GM23338 (cell line): ENCODE results near the gene IL1RAPL2. TPM values are rescaled to one million over a fixed set of nuclear protein-coding genes. Genes with fewer than 3 reads are reported as not detected.

Experiments
- ATAC-seq: fragments of 200-7000 bp; cut with Tn5 transposase; 3 replicates; pipeline ENCODE4 v1.9.1; 2020
- DNase-seq: peaks from one replicate; pipeline ENCODE4 v3.0.0-alpha.2; 2015; ENCODE audit warnings: low spot score
- H2AFZ ChIP-seq: fragments of 200-600 bp; sonication (generic); 2 replicates; pipeline ENCODE4 v1.8.0; 2016; ENCODE audit warnings: antibody characterized with exemption, mild to moderate bottlenecking, moderate library complexity
- H3F3A ChIP-seq: fragments of 200-600 bp; sonication (generic); replicated peaks from 2 replicates; pipeline ENCODE4 v1.8.0; 2017; ENCODE audit warnings: antibody characterized with exemption, mixed run types, low read depth
- H3K27ac ChIP-seq: fragments of 200-600 bp; sonication (generic); 2 replicates; pipeline ENCODE4 v1.6.1; 2016; ENCODE audit warnings: low read depth
- H3K27me3 ChIP-seq: fragments of 200-600 bp; sonication (generic); 2 replicates; pipeline ENCODE4 v1.8.0; 2016; ENCODE audit warnings: mild to moderate bottlenecking, mixed run types, moderate library complexity; ENCODE audit not compliant: insufficient read depth
- H3K36me3 ChIP-seq: fragments of 200-600 bp; sonication (generic); 2 replicates; pipeline ENCODE4 v1.8.0; 2016; ENCODE audit warnings: mild to moderate bottlenecking; ENCODE audit not compliant: insufficient read depth
- H3K4me1 ChIP-seq: fragments of 200-600 bp; sonication (generic); 2 replicates; pipeline ENCODE4 v1.8.0; 2016; ENCODE audit warnings: mild to moderate bottlenecking, moderate library complexity; ENCODE audit not compliant: insufficient read depth
- H3K4me2 ChIP-seq: fragments of 200-600 bp; sonication (generic); 2 replicates; pipeline ENCODE4 v1.7.1; 2017; ENCODE audit warnings: mixed run types
- H3K4me3 ChIP-seq: fragments of 200-600 bp; sonication (generic); 2 replicates; pipeline ENCODE4 v1.6.1; 2016; ENCODE audit warnings: mixed run types
- H3K79me2 ChIP-seq: fragments of 200-600 bp; sonication (generic); replicated peaks from 2 replicates; pipeline ENCODE4 v1.8.0; 2017; ENCODE audit warnings: mild to moderate bottlenecking; ENCODE audit not compliant: insufficient read depth
- H3K9me2 ChIP-seq: fragments of 200-600 bp; sonication (generic); 2 replicates; pipeline ENCODE4 v1.8.0; 2017; ENCODE audit not compliant: insufficient read depth
- H4K20me1 ChIP-seq: fragments of 200-600 bp; sonication (generic); replicated peaks from 2 replicates; pipeline ENCODE4 v1.8.0; 2017; ENCODE audit warnings: mild to moderate bottlenecking; ENCODE audit not compliant: insufficient read depth
- H3K27ac Mint-ChIP-seq: 2 replicates; pipeline ENCODE4 v1.8.0; 2020; ENCODE audit warnings: inconsistent platforms, mild to moderate bottlenecking, moderate library complexity, mixed read lengths
- H3K27me3 Mint-ChIP-seq: 3 replicates; pipeline ENCODE4 v1.8.0; 2022; ENCODE audit warnings: low read depth, mild to moderate bottlenecking, moderate library complexity, mixed read lengths, inconsistent platforms; ENCODE audit not compliant: insufficient read depth, poor library complexity
- H3K36me3 Mint-ChIP-seq: 3 replicates; pipeline ENCODE4 v1.8.0; 2021; ENCODE audit warnings: low read depth, mild to moderate bottlenecking, inconsistent platforms, moderate library complexity, mixed read lengths
- H3K4me1 Mint-ChIP-seq: 3 replicates; pipeline ENCODE4 v1.8.0; 2020; ENCODE audit warnings: mild to moderate bottlenecking, inconsistent platforms, mixed read lengths
- H3K4me3 Mint-ChIP-seq: 3 replicates; pipeline ENCODE4 v1.8.0; 2021; ENCODE audit warnings: moderate library complexity, mild to moderate bottlenecking, inconsistent platforms, mixed read lengths
- H3K9me3 Mint-ChIP-seq: 3 replicates; pipeline ENCODE4 v1.8.0; 2020; ENCODE audit warnings: moderate library complexity, mild to moderate bottlenecking, inconsistent platforms, mixed read lengths
- CREB1 ChIP-seq: fragments of 250-450 bp; sonication (Bioruptor Pico); IDR thresholded peaks from 2 replicates; pipeline ENCODE4 v1.5.0; 2020; ENCODE audit warnings: low read depth, mild to moderate bottlenecking, moderate library complexity
- CTCF ChIP-seq, 2 experiments: fragments of 200-600 bp in 1 of 2; sonication (generic) in 1 of 2; conservative IDR thresholded peaks; 2 replicates each; pipeline versions ENCODE4 v1.5.1 to v1.6.1; 2016 to 2017; ENCODE audit warnings: antibody characterized with exemption in 2 of 2, low read depth in 2 of 2, mild to moderate bottlenecking in 2 of 2, moderate library complexity in 1 of 2
- ETS1 ChIP-seq: IDR thresholded peaks from 2 replicates; pipeline ENCODE4 v1.6.1; 2016; ENCODE audit warnings: antibody characterized with exemption
- EZH2 ChIP-seq: fragments of 200-600 bp; sonication (generic); IDR thresholded peaks from one replicate; pipeline ENCODE4 v1.8.0; 2017; ENCODE audit warnings: antibody characterized with exemption, mild to moderate bottlenecking, low read depth; ENCODE audit not compliant: unreplicated experiment
- EZH2phosphoT487 ChIP-seq: fragments of 200-600 bp; sonication (generic); IDR thresholded peaks from one replicate; pipeline ENCODE4 v1.8.1; 2018; ENCODE audit warnings: antibody characterized with exemption; ENCODE audit not compliant: unreplicated experiment
- JUNB ChIP-seq: IDR thresholded peaks from one replicate; pipeline ENCODE4 v1.6.1; 2016; ENCODE audit warnings: antibody characterized with exemption; ENCODE audit not compliant: unreplicated experiment
- NANOG ChIP-seq: IDR thresholded peaks from 2 replicates; pipeline ENCODE4 v1.6.1; 2016; ENCODE audit warnings: antibody characterized with exemption, borderline replicate concordance
- POLR2AphosphoS5 ChIP-seq: IDR thresholded peaks from 2 replicates; pipeline ENCODE4 v1.6.1; 2016; ENCODE audit warnings: antibody characterized with exemption, low read depth
- REST ChIP-seq: IDR thresholded peaks from one replicate; pipeline ENCODE4 v1.6.1; 2018; ENCODE audit warnings: antibody characterized with exemption; ENCODE audit not compliant: unreplicated experiment
- STAT1 ChIP-seq: IDR thresholded peaks from one replicate; pipeline ENCODE4 v1.6.1; 2016; ENCODE audit warnings: antibody characterized with exemption; ENCODE audit not compliant: unreplicated experiment
- ZNF114 ChIP-seq: fragments of 250-450 bp; sonication (Bioruptor Pico); IDR thresholded peaks from 2 replicates; pipeline ENCODE4 v1.5.0; 2020; ENCODE audit warnings: mild to moderate bottlenecking, moderate library complexity
- ZNF331 ChIP-seq: fragments of 250-450 bp; sonication (Bioruptor Pico); IDR thresholded peaks from 2 replicates; pipeline ENCODE4 v1.5.0; 2020; ENCODE audit warnings: low read depth, mild to moderate bottlenecking, moderate library complexity
- ZNF462 ChIP-seq: fragments of 250-450 bp; sonication (Bioruptor Pico); IDR thresholded peaks from 2 replicates; pipeline ENCODE4 v1.5.0; 2020; ENCODE audit warnings: mild to moderate bottlenecking, moderate library complexity
- polyA plus RNA-seq: library from polyadenylated mRNA; unstranded; fragments of >200 nt; fragmentation: Nextera tagmentation; extraction: Ambion mirVana; gene quantifications from 2 replicates; pipeline ENCODE4 v1.2.1, GENCODE V29; 2016
- total RNA-seq: library from RNA; depleted of rRNA; stranded (reverse); fragments of >200 nt; shearing (Covaris generic); gene quantifications from 2 replicates; pipeline ENCODE4 v1.2.3, GENCODE V29; 2014

The IL1RAPL2 gene
- total and polyA plus RNA-seq, 2 experiments from 2014 or later, result 0.80 to 0.94 TPM

GRCh38 chrX:105565856-105566255 lies 999.9 kb downstream of the IL1RAPL2 start:
- Histone ChIP-seq H3K27ac (no peak overlapping the region), H3K4me3 (no peak overlapping the region), H3K36me3 (no peaks in the 10 kb centered on the region), H3K9me2 (no peaks in the 10 kb centered on the region), H3F3A (no peaks in the 10 kb centered on the region), H3K79me2 (no peaks in the 10 kb centered on the region), H3K4me2 (no peak overlapping the region), H3K27me3 (no peaks in the 10 kb centered on the region), H2AFZ (no peak overlapping the region), H3K4me1 (no peaks in the 10 kb centered on the region), H4K20me1 (no peaks in the 10 kb centered on the region)
- Mint-ChIP-seq H3K27me3 (no peaks in the 10 kb centered on the region), H3K4me1 (peaks cover 5% of the 10 kb centered on the region; the same call in 2 of the 3 replicates), H3K27ac (no peak overlapping the region), H3K9me3 (no peaks in the 10 kb centered on the region), H3K4me3 (no peak overlapping the region), H3K36me3 (no peaks in the 10 kb centered on the region)
- TF ChIP-seq ETS1 (no peak), ZNF331 (no peak), STAT1 (no peak), CREB1 (CRISPR knock-in tag) (no peak), REST (no peak), NANOG (no peak), JUNB (no peak), POLR2AphosphoS5 (no peak), CTCF (conservative IDR thresholded peaks at IDR 0.05; ENCODE audit: low read depth in 2 of 2) (no peak), EZH2 (no peak), EZH2phosphoT487 (no peak), ZNF462 (CRISPR knock-in tag) (no peak), ZNF114 (CRISPR knock-in tag) (no peak)
- DNase-seq, result no peak
- ATAC-seq, result no peak
